GM18870 (cell line): ENCODE results near the gene PHACTR3.

Experiments
- ATAC-seq: cut with Tn5 transposase; IDR thresholded peaks from one replicate; pipeline ENCODE4 v1.9.1; 2021; ENCODE audit warnings: moderate library complexity; ENCODE audit not compliant: unreplicated experiment

PHACTR3 gene

DNA sequence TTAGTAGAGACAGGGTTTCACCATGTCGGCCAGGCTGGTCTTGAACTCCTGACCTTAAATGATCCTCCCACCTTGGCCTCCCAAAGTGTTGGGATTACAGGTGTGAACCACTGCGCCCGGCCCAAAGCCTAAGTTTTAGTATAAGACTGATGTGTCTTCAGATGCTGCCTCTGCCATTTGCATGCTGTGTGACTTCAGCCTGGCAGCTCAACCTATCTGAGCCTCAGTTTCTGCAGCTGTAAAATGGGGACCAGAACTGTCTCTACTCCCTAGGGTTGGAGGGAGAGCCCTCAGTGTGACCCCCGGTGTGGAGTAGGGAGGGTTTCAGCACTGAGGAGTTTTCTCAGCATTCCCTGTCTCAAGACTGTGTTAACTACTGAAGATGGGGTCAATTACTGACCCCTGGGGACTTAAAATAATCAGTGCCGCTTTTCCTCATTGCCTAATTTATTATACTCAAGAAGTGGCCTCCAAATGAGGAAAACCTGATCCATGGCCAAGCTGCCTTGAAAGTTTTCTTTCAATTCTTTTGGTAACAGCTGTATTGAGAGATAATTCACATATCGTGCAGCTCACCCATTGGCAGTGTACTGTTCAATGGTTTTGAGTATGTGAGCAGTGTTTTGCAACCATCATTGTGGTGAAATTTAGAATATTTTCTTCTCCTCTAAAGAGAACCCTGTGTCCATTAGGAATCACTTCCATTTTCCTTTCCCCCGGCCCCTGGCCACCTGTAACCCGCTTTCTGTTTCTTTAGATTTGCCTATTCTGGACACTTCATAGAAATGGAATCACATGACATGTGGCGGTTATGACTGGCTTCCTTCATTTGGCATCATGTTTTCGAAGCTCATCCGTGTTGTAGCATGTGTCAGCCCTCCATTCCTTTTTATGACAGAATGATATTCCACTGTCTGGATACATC, 64.8 kb downstream of the PHACTR3 start:
- ATAC-seq: no peak

DNA sequence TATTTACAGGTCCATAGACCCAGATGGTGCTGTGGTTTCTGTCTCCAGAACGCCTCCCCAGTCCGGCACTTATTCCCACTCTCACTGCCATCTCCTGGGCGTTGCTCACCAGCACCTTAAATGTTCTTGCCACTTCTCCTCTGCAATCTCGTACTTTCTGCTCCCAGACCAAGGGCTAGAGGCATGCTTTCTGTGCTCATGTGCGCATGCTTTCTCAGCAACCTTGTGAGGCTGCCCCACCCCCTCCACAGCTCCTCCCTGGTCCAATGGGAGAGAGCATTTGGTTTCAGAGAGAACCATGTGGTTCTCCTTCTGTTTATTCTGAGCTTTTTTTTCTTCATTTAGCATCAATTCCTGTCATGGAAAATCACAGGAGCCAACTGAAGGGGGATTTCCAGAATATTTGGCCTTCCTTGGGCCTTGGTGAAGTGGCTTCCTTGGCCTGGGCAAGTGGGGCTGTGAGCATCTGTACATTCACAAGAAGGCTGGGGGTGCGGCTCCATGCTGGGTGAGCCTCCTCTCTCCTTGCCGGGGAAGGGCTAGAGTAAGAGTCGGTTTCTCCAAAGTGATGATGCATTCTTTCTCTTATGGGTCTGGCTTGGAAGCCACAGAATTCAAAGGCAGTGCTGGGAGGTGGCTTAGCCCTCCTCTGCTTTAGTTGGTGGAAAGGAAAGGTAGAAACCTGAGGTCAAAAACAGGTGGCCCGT, 66.6 kb downstream of the PHACTR3 start:
- ATAC-seq: no peak

DNA sequence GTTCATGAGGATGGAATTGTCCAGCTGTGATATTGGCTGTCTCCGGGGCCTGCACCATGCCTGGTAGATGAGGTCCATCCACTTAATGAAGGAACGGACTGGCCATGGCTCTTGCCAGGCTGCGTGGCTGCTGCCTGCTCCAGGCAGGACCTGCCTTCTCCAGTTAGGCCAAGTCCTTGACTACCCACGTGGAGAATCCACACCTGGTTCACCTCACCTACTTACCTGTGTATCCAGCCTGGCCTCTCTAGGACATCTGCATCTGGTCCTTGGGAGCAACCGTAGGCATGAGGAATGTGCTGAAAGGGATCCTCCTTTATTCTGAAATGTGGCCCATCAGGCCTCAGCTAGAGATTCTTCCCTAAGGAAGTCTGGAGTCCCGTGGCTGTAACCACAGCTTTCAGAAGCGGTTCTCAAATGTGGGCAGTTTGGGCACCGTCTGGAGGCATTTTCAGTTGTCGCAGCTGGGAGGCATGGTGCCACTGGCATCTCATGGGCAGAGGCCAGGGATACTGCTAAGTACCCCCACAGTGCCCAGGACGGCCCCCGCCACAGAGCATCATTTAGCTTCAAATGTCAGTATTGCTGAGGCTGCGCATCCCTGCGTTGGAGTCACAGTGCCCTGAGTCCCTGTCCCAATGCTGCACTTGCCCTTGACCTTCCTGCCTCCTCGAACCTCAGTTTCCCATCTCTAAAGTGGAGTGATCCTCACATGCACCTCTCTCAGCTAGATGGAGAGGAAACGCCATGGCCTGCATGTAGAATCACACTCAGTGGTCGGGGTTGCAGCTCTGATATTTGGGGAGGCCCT, 67.5 kb downstream of the PHACTR3 start:
- no peak for ATAC-seq

DNA sequence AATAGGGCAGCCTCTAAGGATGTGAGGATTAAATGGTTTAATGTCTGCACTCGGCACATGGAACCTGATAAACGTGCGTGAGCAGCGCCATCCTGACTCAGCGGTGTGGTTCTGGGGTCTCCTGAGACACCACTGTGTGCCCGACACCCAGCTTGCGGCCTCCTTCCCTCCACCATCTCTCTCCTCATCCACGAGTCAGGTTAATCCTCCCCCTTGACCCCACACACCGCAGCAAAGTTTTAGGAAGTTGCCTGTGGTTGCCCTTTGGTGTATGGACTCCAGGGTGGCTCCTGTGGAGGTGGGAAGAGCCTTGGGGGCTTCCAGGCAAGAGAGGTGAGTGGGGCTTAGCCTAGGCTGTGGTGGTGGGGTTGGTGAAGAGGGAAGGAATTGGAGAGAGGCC, 68.2 kb downstream of the PHACTR3 start:
- ATAC-seq: no peak

DNA sequence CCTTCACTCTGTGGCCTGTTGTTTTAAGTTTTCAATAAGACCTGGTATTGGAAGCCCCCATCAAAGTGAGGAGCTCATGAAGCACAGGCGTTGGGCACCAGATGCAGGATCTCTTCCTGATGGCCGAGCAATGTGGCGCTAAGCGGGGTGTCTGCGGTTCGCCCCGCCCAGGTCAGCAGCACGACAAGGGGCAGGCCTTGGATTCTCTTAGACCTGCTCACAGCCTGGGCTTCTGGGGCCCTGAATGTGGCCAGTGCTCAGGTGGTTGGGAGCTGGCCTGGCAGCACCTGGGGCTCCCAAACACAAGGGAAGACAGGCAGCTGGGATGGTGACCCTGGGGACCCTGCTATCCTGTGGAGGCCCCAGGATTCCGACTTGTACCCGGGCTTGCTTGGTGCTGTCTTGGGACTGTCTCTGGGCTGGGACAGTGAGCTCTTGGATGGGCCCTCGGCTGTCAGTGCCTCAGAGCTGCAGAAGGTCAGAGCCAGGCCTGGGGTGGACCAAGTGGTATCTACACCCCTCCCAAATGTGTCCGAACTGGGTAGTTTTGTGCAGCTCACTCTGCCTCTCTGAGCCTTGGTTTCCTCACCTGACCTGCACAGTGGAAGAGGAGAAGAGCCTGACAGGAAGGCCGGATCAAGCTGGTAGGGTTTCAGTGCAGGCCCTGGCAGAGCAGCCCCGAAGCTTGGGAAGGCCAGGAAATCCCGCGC, 69.1 kb downstream of the PHACTR3 start:
- no peak for ATAC-seq

DNA sequence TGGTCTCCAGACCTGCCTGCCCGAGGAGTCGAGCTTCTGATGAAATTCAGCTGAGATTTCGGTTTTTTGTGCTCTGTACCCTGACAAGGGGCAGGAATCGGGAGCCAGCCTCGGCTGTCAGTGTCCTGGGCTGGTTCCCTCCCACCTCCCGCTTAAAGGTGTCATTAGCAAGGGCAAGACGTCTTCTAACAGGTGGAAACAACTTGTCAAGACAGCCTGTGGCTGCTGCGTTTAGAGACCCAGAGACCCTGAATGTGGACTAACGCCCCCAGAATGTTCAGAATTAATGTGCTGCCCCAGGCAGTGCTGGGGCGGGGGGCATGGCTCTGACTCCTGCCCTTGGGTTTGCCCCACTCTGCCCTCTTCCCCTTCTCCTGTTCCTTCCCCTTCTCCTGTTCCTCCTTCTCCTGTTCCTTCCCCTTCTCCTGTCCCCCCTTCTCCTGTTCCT, 69.7 kb downstream of the PHACTR3 start:
- no peak for ATAC-seq

DNA sequence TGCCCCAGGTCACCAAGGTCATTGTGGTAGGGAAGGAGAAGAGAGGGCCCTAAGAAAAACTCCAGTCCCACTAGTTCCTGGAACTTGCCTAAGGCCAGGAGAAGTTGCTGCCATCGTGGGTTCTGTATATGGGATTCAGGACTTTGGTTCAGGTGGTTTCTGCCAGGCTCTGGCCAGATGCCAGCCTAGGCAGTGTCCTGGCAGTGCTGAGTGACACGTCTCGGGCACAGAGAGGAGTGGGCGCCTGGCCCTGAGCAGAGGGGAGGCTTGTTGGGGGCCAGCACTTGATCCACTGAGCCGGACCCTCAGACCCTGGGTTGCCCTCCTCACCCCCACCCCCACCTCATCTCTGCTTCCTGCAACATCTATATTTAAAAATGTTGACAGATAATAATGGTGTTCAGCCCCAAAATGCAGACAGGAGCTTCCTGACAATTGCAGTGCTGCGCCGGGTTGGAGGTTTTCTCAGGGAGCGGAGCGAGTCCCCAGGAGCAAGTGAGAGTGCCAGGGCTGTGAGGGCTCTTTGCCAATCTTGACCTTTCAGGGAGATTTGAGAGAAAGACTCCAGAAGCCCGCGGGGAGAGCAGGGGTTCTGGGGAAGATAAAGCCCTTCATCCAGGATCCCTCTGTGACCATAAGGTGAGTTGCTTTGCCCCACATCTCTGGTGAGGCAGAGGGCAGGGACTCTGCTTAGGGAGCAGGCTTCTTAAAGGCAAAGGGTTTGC, 71.9 kb downstream of the PHACTR3 start:
- no peak for ATAC-seq

DNA sequence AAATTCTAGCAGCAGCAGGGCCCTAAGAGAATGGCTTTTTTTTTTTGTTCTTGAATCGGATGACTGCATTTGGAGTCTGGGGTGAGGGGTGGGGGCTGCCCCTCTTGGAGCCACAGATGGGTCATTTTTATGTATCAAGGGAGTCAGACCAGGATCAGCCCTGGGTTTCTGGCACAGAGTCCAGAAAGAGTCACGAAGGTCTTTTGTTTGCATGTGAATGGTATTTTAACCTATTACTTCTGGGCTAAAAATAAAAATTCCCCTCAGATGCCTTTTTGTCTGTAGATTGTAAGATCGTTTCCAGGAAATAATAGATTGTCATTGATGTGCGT, 72.5 kb downstream of the PHACTR3 start:
- ATAC-seq: no peak

DNA sequence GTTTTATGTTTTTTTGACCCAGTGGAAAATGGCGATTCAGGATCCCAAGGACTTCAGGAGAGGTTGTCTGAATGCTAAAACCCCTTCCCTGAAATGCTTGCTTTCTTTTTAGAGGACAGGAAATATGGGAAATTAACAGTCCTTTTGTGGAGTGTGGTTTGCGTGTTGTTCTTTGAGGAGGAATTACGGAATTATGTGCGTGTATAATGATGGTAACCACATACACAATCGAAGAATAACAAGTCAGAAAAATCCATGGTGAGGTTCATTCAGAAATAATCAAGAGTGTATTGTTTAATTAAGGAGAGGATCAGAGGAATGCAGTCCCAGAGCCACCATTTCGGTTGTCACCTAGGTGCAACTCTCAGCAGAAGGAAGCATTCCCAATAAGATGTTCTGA, 73.2 kb downstream of the PHACTR3 start:
- ATAC-seq: no peak

DNA sequence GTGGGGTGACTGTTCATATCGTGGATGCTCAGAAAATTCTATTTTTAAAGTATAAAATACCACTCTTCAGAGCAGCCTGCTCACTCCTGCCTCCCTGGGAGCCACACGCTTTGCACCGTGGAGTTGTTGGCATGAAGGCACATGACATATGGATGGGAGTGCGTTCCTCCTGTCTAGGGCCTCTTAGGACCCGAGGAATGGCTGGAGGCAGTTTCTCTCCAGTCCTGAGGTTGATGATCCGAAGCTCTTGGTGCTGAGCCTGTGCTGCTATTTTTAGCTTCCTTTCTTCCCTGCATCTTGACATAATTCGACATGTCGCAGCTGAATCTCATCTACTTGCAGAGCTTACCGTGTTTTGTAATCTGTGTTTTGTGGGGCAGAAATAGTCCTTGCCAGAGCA, 73.9 kb downstream of the PHACTR3 start:
- ATAC-seq: no peak

DNA sequence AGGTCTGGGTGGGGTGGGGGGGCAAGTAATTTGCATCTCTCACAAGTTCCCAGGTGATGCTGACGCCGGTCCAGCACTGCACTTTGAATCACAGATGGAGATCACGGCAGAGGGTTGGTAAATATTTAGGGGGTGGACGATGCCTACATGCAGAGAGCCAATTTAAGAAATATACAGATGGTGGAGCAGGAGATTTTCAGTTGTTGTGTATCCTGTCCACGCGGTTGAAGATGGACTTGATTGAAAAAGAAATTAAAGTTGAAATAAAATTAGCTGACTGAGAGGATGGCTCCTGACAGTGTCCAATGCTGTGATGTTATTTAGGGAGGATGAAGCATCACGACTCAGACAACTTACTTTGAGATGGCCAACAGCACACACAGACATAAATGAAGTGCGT, 74.6 kb downstream of the PHACTR3 start:
- no peak for ATAC-seq

DNA sequence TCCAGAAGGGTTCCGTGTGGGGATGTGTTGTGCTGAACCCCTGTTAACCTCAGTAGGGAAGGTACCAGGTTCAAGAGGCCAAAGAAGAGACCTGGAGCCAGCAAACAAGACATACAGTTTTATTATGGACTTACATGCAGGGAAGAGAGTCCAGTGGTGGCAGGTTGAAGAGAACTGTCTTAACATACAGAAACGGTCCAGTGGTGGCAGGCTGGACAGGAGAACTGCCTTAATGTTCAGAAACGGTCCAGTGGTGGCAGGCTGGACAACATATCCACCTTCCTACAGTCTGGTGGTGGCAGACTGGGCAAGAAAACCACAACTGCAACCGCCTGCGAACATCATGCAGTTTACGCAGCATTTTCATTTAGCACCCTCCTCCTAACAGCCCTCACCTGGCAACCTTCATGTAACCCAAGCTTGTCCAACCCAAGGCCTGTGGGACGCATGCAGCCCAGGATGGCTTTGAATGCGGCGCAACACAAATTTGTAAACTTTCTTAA, 75.9 kb downstream of the PHACTR3 start:
- no peak for ATAC-seq

DNA sequence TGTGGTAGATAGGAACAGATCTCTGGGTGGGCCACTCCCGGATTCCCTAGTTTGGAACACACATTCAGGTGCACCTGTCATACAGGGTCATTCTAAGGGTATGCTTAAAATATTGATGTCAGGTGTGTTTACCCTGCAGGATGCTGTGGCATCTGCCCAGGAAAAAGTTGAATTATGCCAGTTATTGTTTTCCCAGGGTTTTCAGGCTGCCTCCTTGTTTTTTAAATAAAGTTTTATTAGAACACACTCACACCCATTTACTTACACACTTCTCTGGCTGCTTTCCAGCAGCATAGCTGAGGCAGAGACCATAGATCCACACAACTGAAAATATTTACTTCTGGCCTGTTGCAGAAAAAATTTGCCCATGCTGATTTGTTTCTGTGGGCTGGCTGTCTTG, 76.5 kb downstream of the PHACTR3 start:
- ATAC-seq: no peak

DNA sequence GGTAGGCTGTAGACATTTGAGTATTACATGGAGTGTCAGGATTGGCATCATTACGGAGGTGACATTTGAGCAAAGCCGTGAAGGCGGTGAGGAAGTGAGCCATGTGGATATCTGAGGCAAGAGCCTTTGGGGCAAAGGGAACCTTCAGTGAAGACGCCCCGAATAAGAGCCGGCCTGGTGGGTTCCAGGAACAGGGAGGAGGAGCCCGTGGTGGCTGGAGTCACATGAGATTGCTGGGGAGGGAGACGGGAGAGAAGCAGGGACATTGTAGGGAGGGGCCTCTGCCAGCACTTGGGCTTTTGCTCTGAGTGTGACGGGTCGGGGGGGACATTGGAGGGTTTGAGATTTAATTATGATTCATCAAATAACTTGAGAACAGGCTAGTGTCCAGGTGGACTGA, 78.3 kb downstream of the PHACTR3 start:
- ATAC-seq: no peak

DNA sequence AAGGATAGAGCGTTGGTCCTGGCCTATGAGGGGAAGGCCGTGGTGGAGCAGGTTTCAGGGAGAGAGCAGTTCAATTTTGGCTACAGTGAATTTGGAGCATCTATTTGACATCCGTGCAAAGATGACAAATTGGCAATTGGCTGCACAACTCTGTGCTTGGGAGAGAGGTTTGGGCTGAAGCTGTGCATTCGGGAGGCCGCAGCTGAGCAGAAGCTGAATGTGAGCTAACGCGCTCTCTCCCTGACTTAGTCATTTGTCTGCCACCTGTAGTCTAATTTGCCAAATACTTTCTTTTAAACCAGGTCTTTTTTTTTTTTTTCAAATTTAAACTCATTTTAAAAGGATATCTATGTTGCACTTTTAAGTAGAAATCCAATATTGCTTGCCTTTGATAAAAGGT, 78.8 kb downstream of the PHACTR3 start:
- no peak for ATAC-seq

DNA sequence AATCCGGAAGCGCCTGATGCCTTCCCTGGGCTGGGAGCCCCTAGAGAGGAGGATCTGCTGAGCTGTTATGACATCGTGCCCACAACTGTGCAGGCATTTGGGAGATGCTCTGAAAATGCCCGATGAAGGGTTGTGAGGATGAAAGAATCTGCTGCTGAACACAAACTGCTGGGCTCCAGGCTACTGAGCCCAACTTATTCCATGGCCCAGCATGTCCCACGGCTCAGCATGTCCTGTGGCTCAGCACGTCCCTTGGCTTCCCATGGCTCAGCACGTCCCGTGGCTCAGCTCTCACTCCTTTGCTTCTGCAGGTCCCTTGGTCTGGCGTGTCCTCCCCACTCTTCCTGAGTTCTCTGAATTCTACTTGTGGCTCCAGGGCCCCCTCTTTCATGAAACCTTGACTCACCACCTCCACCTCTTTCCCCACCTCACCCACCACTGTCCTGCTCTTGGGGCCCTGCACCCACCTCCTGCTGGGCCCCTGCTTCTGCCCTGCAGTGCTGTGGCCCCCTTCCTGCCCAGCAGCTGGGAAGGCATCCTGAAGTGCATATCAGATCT, 80.4 kb downstream of the PHACTR3 start:
- ATAC-seq: no peak

DNA sequence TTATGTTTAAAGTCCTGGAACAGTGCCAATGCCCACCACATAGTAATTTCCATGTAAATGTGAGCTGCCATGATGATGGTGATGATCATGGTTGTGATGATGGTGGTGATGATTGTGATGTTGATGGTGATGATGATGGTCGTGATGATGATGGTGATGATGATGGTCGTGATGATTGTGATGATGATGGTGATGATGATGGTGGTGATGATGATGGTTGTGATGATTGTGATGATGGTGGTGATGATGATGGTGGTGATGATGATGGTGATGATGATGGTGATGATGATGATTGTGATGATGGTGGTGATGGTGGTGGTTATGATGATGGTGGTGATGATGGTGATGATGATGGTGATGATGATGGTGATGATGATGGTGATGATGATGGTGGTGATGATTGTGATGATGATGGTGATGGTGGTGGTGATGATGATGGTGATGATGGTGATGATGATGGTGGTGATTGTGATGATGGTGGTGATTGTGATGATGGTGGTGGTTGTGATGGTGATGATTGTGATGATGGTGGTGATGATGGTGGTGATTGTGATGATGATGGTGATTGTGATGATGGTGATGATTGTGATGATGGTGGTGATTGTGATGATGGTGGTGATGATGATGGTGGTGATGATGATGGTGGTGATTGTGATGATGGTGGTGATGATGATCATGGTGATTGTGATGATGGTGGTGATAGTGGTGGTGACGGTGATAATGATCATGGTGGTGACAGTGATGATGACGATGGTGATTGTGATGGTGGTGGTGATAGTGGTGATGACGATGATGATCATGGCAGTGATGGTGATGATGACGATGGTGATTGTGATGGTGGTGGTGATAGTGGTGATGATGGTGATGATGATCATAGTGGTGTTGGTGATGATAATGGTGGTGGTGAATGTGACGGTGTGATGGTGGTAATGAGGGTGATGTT, 82.3 kb downstream of the PHACTR3 start:
- ATAC-seq: no peak

DNA sequence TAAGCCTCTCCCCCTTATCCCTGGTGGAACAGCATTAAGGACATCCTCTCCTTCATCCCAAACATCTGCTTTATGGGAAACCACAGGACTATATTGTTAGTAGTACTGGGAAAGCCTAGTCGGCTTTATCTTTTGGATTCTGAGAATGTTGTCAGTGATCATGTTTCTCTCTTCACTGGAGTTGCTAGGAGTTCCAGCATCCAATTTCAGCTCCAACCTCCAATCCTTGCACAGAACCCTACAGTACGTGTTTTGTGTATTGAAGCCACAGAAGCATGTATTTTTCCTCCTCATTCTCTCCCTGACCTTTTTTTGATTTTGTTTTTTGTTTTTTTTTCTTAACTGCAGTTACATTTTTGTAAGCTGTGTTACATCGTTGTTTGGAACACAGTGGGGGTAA, 84.0 kb downstream of the PHACTR3 start:
- ATAC-seq: no peak

DNA sequence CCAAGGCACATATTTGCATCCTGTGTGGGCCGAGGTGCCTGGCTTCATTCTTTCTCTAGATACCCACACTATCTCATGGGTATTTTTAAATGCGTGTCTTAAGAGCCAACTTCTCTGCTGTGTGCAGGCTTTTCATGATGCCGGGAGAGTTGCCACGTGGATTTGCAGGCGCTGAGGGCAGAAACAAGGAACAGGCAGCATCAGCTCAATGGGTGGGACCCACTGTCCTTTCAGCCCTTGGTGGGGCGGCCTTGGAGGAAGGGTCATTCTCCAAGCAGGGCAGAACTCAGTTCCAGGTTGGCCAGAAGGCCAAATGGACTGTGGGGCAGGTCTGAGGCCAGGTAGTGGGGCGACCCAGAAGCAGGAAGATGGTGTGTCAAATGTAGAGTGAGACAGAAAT, 84.7 kb downstream of the PHACTR3 start:
- ATAC-seq: no peak
